ENCODE results near the gene MTMR3. TPM values are rescaled to one million over a fixed set of nuclear protein-coding genes. Genes with fewer than 3 reads are reported as not detected.

The MTMR3 gene
- total RNA-seq, 1 donor, result 36.9 TPM

- no peaks in the 10 kb centered on the region for H3K79me2 ChIP-seq (ENCODE audit: insufficient read depth, low read length)
- H3K27me3 ChIP-seq (ENCODE audit: insufficient read depth, low read length), result no peaks in the 10 kb centered on the region
- no peaks in the 10 kb centered on the region for H3K4me1 ChIP-seq (ENCODE audit: insufficient read depth, low read length)
- peaks cover 4% of the 10 kb centered on the region for H4K20me1 ChIP-seq (ENCODE audit: insufficient read depth, low read length)
- H2AFZ ChIP-seq (ENCODE audit: low read length), result no peak overlapping the region
- H3K9me3 ChIP-seq (ENCODE audit: low read depth, low read length), result no peaks in the 10 kb centered on the region
- H3K27ac ChIP-seq (ENCODE audit: low read depth, low read length), result no peak overlapping the region
- TF ChIP-seq CTCF (IDR thresholded peaks at IDR 0.05; ENCODE audit: extremely low read depth, low read depth, low read length), result no peak
- H3K36me3 ChIP-seq (ENCODE audit: insufficient read depth, low read length), result no peaks in the 10 kb centered on the region
- no peak overlapping the region for H3K4me3 ChIP-seq (ENCODE audit: insufficient read depth, low read length)
- DNase-seq (ENCODE audit: insufficient read length, low spot score, missing footprints), result no peak
- H3K4me2 ChIP-seq (ENCODE audit: insufficient read depth, low read length), result no peak overlapping the region
These were observed 102.9 kb downstream of the MTMR3 start for GRCh38 chr22:29985912-29986311.

GRCh38 chr22:29987137-29987536 is 104.2 kb downstream of the MTMR3 start:
- no peaks in the 10 kb centered on the region for H3K4me1 ChIP-seq (ENCODE audit: insufficient read depth, low read length)

GRCh38 chr22:29988719-29989118 is 105.7 kb downstream of the MTMR3 start:
- Histone ChIP-seq H3K4me2 (ENCODE audit: insufficient read depth, low read length) (no peak overlapping the region), H3K27ac (ENCODE audit: low read depth, low read length) (no peak overlapping the region), H2AFZ (ENCODE audit: low read length) (no peak overlapping the region), H3K36me3 (ENCODE audit: insufficient read depth, low read length) (peaks cover 5% of the 10 kb centered on the region), H3K4me1 (ENCODE audit: insufficient read depth, low read length) (peaks cover 4% of the 10 kb centered on the region), H4K20me1 (ENCODE audit: insufficient read depth, low read length) (peaks cover 8% of the 10 kb centered on the region), H3K9me3 (ENCODE audit: low read depth, low read length) (no peaks in the 10 kb centered on the region), H3K27me3 (ENCODE audit: insufficient read depth, low read length) (no peaks in the 10 kb centered on the region), H3K4me3 (ENCODE audit: insufficient read depth, low read length) (no peak overlapping the region), H3K79me2 (ENCODE audit: insufficient read depth, low read length) (no peaks in the 10 kb centered on the region)
- no peak for DNase-seq (ENCODE audit: insufficient read length, low spot score, missing footprints)
- TF ChIP-seq CTCF (IDR thresholded peaks at IDR 0.05; ENCODE audit: extremely low read depth, low read depth, low read length), result no peak

More at GRCh38 chr22:29987137-29987536, 104.2 kb downstream of the MTMR3 start:
- H3K27me3 ChIP-seq (ENCODE audit: insufficient read depth, low read length), result no peaks in the 10 kb centered on the region
- H3K79me2 ChIP-seq (ENCODE audit: insufficient read depth, low read length), result no peaks in the 10 kb centered on the region
- TF ChIP-seq CTCF (IDR thresholded peaks at IDR 0.05; ENCODE audit: extremely low read depth, low read depth, low read length), result no peak
- no peak overlapping the region for H2AFZ ChIP-seq (ENCODE audit: low read length)
- H3K4me2 ChIP-seq (ENCODE audit: insufficient read depth, low read length), result no peak overlapping the region
- no peaks in the 10 kb centered on the region for H3K9me3 ChIP-seq (ENCODE audit: low read depth, low read length)
- DNase-seq (ENCODE audit: insufficient read length, low spot score, missing footprints), result no peak
- no peak overlapping the region for H3K4me3 ChIP-seq (ENCODE audit: insufficient read depth, low read length)
- H3K36me3 ChIP-seq (ENCODE audit: insufficient read depth, low read length), result peaks cover 5% of the 10 kb centered on the region
- peaks cover 4% of the 10 kb centered on the region for H4K20me1 ChIP-seq (ENCODE audit: insufficient read depth, low read length)
- H3K27ac ChIP-seq (ENCODE audit: low read depth, low read length), result no peak overlapping the region

- H3K4me1 ChIP-seq (ENCODE audit: insufficient read depth, low read length), result peaks cover 12% of the 10 kb centered on the region
- H3K36me3 ChIP-seq (ENCODE audit: insufficient read depth, low read length), result peaks cover 5% of the 10 kb centered on the region
- peaks cover 8% of the 10 kb centered on the region for H4K20me1 ChIP-seq (ENCODE audit: insufficient read depth, low read length)
- no peak overlapping the region for H3K4me3 ChIP-seq (ENCODE audit: insufficient read depth, low read length)
- H2AFZ ChIP-seq (ENCODE audit: low read length), result no peak overlapping the region
- H3K27me3 ChIP-seq (ENCODE audit: insufficient read depth, low read length), result no peaks in the 10 kb centered on the region
- TF ChIP-seq CTCF (IDR thresholded peaks at IDR 0.05; ENCODE audit: extremely low read depth, low read depth, low read length), result no peak
- no peaks in the 10 kb centered on the region for H3K9me3 ChIP-seq (ENCODE audit: low read depth, low read length)
- no peak overlapping the region for H3K4me2 ChIP-seq (ENCODE audit: insufficient read depth, low read length)
- DNase-seq (ENCODE audit: insufficient read length, low spot score, missing footprints), result no peak
- H3K79me2 ChIP-seq (ENCODE audit: insufficient read depth, low read length), result no peaks in the 10 kb centered on the region
- H3K27ac ChIP-seq (ENCODE audit: low read depth, low read length), result no peak overlapping the region
These were observed 106.5 kb downstream of the MTMR3 start for GRCh38 chr22:29989446-29989845.

Measured in osteoblast (primary cell).